ENCODE data around the gene FOXN3.
"Not testable (repeated sequence)": the region's sequence is repeated elsewhere in the genome, so short reads cannot be mapped to it uniquely, and the experiment has no call there.

FOXN3 gene

DNA sequence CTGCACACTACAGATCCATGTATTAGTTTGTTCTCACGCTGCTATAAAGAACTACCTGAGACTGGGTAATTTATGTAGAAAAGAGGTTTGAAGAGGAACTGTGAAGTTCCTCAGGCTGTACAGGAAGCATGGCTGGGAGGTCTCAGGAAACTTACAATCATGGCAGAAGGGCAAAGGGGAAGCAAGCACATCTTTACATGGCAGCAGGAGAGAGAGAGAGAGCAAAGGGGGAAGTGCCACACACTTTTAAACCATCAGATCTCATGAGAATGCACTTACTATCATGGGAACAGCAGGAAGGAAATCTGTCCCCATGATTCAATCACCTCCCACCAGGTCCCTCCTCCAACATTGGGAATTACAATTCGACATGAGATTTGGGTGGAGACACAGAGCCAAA lies 265.3 kb downstream of the FOXN3 start:
- DNase-seq: not testable (repeated sequence)

DNA sequence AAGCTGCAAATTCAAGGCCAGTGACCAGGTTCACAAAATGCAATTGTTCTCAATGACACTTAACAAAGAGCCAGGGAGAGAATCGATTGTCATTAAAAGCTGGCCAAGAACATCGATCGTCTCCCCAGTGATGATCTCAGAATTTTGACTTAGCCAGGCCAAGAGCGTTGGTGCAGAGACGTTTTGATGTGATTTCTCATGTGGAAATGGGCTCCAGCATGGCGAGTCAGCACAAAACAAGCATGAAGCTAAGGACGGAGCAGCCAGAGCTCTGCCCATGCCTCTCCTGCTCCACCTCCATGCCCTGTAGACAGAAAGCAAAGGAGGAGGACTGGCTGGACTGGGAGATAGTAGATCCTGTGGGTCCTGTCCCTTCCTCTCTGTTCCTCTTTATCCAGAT lies 270.8 kb downstream of the FOXN3 start:
- DNase-seq: no peak

DNA sequence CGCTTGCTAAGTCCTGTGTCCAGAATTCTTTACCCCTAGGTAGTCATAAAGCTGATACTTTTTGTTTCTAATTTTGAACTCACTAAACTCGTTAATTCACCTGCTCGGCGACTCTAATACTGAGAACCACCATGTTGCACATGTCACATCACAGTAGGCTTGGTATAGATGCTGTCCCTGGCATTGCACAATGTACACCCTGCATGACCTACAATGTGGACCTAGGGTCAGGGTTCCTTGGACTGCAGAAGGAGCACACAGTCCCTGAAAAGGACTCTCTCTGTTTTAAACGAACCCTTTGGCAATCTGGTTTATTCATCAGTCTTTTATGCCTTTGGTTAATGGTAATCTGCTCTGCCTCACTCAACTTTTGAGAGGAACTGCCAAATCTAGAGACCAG lies 272.4 kb downstream of the FOXN3 start:
- no peak for DNase-seq

DNA sequence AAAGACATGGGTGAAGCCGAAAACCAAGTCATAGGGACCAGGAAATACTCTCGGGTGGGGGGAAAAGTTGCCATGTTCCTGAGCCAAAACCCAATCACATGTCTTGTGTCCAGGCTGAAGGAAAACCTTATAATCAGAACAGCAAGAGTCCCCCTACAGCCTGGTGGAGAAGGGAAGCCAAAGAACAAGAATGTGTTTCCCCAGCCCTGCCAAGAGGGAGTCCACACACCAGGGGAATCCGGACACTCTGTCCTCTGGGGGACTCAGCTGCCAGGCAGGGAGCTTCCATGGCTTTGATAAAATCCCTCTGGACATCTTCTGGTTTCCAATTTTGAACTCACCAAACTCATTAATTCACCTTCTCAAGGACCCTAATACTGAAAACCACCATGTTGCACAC lies 273.0 kb downstream of the FOXN3 start:
- no peak for DNase-seq

DNA sequence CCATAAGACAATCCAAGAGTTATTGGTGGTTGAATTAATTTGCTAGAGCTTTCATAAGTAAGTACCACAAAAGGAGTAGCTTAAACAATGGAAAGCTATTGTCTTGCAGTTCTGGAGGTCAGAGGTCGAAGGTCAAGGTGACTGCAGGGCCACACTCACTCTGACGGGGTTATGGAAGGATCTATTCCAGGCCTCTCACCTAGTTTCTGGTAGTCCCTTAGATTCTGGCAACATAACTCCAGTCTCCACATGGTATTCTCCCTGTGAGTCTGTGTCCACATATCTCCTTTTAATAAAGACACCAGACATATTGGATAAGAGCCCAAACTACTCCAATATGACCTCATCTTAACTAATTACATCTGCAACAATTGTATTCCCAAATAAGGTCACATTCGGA lies 273.4 kb downstream of the FOXN3 start:
- DNase-seq: no peak

DNA sequence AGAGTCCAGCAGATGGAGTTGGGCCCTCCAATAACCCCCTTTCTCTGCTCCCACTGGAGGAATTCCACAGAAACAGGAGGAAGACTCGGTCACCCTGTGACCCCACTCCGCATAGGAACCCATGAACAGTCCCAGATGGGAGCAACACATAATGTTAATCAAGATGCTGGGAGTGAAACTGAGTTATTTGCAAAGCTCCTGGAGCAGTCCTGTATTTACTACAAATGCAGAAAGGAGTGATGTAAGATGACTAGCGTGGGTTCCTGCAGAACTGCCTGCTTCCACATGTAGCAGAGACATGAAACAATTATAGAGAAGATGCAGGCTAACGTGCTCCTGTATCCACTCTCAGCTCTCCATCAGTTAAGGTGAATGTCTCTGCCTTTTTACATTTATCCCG lies 274.7 kb downstream of the FOXN3 start:
- no peak for DNase-seq

DNA sequence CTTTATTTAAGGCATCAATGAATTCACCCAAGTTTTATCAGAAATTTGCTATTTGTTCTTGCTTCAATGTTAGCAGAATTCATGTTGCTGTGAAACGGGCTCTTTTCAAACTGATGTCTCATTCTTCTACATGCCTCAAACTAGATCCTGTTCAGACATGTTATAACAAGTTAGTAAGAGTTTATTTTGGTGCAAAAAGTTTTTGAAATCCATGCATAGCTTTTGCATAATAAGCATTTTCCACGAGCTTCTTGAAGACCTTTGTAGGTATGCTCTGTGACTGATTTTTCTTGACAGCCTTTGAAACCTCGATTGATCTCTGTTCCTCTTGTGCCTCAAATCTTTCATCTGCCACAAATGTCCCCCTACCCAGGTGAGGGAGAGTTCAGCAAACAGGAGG lies 275.2 kb downstream of the FOXN3 start:
- DNase-seq: no peak

DNA sequence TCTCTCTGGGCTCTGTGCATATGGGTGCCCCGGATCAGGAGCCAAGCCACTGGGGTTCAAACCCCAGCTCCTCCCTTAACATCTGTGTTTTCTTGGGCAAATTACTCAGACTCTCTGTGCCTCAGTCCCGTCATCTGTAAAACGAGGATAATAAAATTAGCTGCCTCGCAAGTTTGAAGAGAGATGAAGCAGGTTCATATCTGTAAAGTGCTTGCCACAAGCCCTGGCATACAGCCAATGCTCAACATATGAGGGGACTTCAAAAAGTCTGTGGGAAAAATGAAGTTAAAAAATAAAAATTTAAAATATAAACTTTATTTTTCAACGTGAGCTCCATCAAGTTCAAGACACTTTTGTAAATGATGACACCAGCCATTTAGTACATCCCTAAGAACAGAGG lies 276.7 kb downstream of the FOXN3 start:
- DNase-seq: no peak

DNA sequence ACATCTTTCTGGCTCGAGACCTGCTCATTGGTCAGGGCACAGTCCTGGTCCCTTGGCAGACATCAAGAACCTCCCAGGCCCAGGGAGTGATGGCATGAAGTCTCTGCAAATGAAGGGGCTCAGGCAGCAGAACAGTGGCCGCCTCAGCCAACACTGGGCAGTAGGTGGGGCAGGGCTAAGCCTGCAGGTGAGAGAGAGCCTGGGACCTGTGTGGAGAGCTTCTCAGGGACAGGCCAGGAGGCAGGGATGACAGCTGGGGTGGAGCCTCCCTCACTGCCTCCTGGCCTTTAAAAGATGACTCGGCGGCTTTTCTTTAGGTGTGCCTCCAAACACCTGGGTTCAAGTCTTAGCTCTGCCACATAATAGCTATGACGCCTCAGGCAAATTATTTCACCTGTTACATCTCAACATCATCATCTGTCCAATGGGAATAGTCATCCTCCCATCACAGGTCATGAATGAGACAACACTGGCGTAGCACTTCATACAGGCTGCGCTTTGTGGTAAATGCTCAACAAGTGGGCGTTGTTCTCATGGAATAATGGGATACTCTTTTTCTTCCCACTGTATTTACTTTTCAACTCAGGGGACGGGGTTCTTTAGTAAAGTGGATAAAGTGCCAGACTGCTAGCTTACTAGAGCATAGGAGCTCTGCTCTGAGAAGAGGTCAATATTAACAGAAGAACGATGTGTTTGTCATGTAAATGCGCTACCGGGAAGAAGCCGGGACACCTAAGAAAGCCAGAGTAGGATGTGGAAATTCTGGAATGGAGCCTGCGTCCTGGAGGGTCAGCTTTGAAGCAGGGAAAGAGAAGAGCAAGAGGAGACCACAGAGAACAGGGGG lies 277.4 kb downstream of the FOXN3 start:
- DNase-seq: peak; percentile 84

DNA sequence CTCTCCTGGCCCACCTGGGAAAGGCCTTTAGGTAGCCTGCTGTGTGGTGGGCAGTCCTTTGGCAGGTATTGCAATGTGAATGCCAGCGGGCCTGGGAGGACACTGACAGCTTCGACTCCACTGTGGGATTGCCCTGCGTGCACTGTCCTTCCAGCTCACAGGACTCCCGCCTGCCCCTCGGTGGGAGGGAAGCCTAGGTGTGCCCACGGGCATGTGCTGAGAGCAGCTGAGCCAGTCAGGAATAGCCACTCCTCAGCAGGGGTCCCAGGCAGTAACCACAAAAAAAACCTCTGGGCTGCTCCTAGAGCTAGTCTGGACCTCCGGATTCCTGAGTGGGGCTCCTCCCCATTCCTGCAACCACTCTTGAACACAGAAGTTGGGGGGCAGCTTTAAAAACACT lies 278.2 kb downstream of the FOXN3 start:
- DNase-seq: no peak

DNA sequence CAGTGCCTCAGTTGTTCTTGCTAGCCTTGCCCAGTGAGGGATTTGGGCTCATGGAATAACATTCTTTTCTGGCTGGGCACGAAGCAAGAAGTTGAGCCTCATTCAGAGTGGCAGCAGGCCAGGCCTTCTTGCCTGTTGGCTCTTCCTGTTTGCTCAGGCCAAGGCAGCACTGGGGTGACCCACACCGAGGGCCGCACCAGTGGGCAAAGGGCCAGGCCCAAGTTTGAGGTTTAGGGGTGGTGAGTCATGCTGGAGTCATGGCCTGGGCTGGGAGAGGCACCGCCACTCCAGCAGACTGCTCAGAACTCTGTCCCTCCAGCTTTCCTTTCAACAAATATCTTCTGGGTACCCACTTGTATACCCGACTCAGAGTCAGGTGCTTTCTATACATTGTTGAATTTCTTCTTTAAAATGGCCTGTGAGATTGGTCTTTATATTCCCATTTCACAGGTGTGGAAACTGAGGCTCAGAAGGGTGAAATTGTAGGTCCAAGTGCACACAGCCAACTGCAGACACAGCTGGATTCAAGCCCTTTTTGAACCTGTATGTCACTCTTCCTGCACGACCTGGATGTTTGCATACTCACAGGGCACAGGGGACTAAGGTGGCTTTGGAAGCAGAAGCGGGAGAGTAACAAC lies 279.4 kb downstream of the FOXN3 start:
- no peak for DNase-seq

DNA sequence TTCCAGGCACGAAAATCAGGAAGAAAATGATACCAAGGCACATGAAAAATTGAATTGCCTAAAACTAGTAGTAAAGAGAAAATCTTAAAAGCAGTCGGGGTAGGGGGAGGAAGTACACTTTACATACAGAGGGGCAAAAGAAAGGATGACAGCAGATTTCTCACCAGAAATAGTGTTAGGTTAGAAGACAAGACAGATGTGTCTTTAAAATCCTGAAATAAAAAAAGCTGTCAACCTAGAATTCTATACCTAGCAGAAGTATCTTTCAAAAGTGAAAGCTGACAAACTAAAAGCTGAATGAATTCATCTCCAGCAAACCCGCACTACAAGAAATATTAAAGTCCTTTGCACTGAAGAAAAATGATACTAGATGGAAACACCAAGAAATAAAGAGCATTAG lies 280.4 kb downstream of the FOXN3 start:
- DNase-seq: no peak

DNA sequence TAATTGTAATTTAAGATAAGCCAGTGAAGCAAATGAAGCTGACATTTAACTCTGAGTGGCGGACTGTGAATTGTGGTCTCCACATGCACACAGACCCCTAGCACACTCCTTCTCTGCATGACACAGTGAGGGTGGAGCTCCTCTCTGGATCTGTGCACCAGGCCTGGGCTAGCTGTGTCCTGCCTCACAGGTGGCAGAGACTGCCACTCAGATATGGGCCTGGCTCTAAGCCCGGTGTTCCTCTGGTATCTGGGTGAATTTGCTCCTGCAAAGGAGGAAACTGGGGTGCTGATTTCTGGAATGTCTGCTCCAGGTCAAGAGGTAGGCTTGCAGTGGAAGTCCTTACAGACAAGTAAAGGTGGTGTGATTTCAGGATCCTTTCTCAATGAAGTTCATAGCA lies 282.4 kb downstream of the FOXN3 start:
- DNase-seq: no peak

DNA sequence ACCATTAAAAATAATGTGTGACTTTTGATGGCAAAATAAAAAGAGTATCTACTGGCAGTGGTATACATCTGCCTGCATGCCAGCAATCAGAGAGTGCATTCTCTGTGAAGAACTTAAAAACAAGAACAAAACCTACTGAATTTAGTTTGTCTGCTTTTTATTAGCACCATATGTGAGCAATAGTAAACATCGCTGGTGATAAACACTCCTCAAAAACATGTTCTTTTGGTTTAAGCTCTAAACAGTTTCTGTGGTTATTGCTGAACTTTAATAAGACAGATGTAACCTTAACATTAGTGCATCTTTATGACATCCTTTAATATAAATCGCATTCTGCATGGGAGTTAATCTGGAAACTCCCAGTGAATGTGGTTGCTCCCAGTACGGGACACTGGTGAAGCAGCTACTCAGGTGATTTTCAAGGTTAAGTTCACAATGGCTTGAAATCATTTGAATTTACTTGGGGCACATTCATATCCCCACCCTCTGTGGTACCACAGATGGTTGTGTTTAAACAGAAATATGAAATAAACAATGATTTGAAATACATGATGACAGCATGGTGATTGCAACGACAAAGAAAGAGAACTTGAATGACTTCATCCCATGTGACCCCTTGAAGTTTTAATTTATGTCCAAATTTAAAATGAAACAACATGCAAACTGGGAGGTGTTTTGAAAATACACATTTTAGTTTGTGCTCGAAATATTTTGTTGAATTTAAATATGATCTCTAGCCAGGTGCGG lies 285.9 kb downstream of the FOXN3 start:
- no peak for DNase-seq

DNA sequence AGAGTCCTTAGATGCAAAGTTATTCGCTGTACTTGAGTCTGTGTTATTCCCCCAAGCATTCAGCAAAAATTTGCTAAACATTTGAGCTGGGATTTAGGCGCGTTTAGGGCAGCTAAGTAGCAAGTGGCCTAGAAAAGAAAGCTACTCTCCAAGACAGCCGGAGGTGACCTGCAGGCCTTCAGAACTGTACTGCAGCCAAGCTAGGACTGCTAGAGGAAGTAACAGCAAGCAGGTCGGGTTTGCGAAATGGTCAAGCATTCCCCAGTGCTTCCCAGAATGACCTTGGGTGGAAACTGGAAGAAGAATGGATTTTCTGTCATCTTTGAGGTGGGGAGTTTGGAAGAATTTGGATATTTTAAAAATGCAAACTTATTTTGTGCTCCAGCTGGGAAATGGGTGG lies 287.5 kb downstream of the FOXN3 start:
- DNase-seq: no peak

DNA sequence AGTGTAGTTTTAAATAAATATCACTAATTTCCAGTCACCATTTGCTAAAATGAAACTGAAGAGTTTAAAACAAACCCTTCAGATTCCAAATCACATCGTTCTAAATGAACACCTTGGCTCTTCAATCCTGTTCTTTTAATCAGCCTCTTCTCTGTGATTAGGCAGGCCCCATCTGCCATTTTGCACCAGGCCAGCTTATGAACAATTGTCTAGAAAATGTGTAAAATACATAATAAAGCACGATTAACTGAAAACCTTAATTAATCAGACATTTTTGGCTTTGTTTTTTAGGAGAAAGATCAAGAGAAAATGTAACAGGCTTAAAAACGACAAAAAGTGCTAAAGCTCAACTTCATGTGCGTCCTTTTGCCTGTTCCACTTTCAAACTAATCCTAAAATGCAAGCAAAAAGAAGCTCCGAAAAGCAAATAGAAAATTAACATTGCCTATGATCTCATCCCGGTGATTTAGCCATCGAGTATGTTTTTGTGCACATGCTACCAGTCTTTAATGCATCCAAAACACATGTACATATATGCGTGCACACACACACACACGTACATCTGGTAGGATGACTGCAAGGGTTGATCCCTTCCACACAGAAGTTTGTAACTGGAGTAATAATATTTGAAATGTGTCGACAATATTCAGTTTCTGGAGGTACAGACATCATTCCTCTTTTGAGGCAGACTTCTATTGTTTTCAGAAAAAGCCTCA lies 288.6 kb downstream of the FOXN3 start:
- no peak for DNase-seq

DNA sequence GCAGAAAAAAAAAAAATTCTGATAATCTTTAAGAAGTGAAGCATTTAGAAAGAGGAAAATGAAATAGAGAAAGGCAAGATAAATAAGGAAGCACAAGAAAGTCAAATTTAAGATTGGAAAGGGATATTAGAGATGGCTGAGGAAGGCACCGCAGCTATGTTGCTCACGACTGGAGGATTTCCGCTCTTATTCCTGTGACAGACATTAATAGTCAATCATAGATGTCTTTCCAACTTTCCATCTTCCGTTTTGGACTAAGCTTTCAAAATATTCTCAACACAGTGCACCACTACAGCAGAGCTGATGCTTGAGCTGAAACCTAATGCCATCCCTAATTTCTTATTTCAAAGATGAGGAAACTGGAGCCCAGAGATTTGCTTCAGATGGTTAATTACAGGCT lies 290.6 kb downstream of the FOXN3 start:
- DNase-seq: no peak

DNA sequence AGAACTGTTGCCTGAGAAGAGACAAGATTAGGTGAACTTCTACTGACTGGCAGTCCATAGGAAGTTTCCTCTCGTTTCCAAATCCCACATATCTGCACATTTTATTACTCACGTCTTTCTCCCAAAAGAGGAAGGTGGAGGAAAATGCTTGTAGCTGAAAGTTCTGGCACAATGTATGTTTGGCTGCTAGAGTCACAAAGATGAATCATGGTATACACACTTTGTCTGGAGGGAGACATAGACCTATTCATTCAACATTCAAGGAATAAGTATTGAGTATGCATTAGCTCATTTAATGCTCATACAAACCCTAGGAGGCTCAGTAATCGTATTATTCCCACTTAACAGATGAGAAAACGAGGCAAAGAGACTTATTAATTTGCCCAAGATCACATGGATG lies 291.8 kb downstream of the FOXN3 start:
- DNase-seq: no peak

DNA sequence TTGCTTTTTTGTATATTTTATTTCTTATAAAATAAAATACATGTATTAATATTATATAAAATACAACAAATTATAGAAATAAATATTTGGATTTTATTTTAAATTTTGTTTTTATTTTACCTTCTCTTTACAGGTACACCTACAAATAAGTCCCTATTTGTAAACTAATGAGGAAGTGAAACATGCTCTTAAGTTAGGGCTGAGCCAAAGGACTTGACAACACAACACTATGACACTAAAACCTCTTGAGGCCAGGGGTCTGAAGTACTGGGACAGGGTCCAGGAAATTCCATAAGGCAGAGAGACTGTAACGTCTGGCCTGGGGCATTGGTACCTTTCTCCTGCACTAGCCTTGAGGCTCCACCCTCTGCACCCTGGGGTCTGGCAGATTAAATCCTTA lies 293.2 kb downstream of the FOXN3 start:
- no peak for DNase-seq

DNA sequence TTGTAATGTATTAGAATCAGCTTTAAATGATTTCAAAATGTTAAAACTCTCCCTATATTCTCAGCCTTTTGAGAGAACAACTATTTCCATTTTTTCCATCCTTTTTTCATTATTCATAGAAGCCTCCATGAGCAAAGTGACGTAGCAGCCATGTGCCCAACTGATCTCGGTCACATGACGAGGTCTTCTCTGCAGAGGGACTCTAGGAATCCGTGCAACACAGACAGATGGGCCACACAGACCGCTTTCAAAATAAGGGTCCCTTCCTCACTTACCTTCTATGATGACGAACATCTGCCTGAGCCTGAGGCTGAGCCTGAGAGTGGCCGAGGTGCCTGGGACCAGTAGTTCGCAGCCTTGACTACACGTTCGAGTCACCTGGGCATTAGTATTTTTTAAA lies 293.8 kb downstream of the FOXN3 start:
- no peak for DNase-seq

DNA sequence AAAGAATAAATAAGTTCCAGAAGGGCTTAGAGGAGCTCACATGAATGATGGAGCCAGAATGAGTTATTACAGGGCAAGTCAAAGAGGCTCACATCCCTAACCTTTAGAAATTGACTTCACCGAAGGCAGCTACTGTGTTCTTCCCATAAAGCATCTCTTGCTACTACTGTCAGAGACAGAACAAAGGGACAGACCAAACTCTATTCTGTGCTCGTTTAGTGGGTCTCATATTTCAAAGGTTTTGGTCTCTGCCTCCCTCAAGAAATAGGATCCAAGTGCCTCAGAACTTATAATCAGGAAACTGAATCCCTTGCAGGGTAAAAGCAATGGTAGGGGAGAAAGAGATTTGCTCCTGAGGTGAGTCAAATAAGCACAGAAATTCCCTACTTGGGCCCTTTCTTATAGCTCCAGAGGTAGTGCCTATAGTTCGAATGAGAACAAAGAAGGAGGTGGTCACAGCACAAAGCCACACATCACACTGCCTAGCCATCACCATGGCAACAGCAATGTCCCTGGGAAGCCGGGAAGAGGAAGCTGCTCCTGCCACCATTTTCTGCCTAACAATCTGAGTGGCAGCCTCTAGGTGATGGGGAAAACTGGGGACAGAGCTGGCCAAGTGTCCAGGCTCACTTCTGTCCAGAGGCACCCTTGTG lies 294.9 kb downstream of the FOXN3 start:
- DNase-seq: peak; percentile 37

DNA sequence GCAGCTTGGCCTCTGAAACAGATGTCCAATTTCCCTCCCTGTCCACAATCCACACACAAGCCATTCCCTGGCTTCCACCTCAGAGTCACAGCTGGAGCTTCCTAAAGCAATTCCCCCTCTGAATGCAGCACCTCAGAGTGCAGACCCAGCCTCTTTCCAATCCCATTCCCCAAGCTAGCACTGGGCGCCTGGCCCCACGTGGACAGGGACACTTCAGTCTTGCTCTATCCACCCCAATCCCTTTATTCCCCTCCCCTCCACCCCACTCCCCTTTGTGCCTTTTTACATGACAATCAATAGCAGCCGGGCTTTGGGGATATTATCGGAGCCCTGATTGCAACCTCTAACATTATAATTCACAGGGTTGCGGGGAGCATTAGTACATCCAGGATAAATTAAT lies 300.0 kb downstream of the FOXN3 start:
- DNase-seq: no peak

DNA sequence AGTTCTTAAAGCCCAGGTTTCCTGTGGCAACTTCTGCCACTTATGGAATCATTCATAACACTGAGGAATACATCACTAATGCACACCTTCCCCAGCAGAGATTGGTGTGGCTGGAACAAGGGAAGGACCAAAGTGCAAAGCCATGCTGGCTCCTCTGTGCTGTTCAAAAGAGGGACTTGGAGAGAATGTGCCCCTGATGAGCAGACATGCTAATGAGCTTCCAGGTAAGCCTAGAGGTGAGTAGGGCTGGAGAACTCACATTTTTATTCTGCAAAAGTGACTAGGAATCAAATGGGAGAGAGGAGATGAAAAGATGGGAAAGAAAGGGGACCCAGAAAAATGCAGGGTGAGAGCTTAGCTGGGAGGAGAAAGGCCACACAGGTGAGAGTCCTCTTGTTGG lies 302.9 kb downstream of the FOXN3 start:
- DNase-seq: no peak
